ENCODE results near the gene SYNE3.

Gene SYNE3

DNA sequence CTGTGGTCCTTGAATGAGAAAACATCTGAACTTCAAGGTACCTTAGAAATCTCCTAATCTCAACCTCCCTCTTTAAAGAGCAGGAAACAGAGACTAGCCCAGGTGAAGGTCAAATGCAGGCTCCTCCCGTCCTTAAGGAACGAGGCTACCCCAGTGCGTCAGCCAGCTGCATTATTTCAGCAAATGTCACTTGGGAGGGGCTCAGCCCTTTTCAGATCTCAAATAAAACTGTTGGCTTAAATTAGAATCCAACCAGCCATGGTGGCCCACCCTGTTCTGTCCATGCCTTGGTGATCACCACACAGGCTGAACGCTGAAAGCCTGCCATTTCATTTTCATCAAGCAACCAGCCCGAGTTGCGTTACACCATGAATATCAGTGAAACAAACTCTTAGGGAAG, 7.0 kb downstream of the SYNE3 start:
- Histone ChIP-seq H3K36me3 (ENCODE audit: insufficient read depth, insufficient read length, low read length) (no peaks in the 10 kb centered on the region), H3K9me3 (ENCODE audit: insufficient read depth, low read length) (no peaks in the 10 kb centered on the region), H3K27me3 (ENCODE audit: insufficient read depth, insufficient read length) (no peaks in the 10 kb centered on the region), H3K4me3 (ENCODE audit: insufficient read length, low read depth) (no peak overlapping the region), H3K4me1 (ENCODE audit: insufficient read depth, insufficient read length) (no peaks in the 10 kb centered on the region), H3K9ac (ENCODE audit: insufficient read length, low read depth) (no peak overlapping the region)
- TF ChIP-seq SUZ12 (IDR thresholded peaks at IDR 0.05; ENCODE audit: extremely low read depth, insufficient read depth, insufficient read length) = no peak
- no peak for DNase-seq (ENCODE audit: low read depth, low spot score)

- no peaks in the 10 kb centered on the region for H3K36me3 ChIP-seq (ENCODE audit: insufficient read depth, insufficient read length, low read length)
- no peaks in the 10 kb centered on the region for H3K9me3 ChIP-seq (ENCODE audit: insufficient read depth, low read length)
- H3K4me1 ChIP-seq (ENCODE audit: insufficient read depth, insufficient read length) = no peaks in the 10 kb centered on the region
- H3K27me3 ChIP-seq (ENCODE audit: insufficient read depth, insufficient read length) = no peaks in the 10 kb centered on the region
- TF ChIP-seq ZNF274 (IDR thresholded peaks at IDR 0.05; ENCODE audit: low read depth, low read length) (no peak), SUZ12 (IDR thresholded peaks at IDR 0.05; ENCODE audit: extremely low read depth, insufficient read depth, insufficient read length) (no peak), YY1 (IDR thresholded peaks at IDR 0.05; ENCODE audit: insufficient read depth, insufficient read length) (no peak)
- no peak for DNase-seq (ENCODE audit: low read depth, low spot score)
- no peak overlapping the region for H3K9ac ChIP-seq (ENCODE audit: insufficient read length, low read depth)
- no peak overlapping the region for H3K4me3 ChIP-seq (ENCODE audit: insufficient read length, low read depth)
Observed at GRCh38 chr14:95508377-95508776, 8.1 kb downstream of the SYNE3 start.

DNA sequence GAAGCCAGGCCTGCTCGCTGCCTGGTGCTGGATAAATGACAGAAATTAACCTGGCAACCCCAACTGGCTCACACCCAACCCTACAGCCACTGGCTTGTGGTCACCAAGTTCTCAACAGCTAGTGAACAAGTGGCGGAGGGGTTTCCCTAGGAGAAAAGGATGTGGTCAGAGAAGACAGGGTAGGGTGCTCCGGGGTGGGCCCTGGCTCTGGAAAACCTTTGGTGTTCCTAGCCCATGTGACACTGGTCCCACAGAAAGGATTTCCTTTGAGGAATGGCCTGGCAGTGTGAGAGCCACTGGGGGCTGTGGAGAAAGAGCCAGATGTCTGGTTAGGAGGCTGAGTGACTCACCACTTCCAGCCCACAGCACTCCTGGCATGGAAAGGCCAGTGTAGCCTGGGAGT, 8.7 kb downstream of the SYNE3 start:
- no peak for DNase-seq (ENCODE audit: low read depth, low spot score)
- H3K4me1 ChIP-seq (ENCODE audit: insufficient read depth, insufficient read length) = no peaks in the 10 kb centered on the region
- TF ChIP-seq YY1 (IDR thresholded peaks at IDR 0.05; ENCODE audit: insufficient read depth, insufficient read length) (no peak), SUZ12 (IDR thresholded peaks at IDR 0.05; ENCODE audit: extremely low read depth, insufficient read depth, insufficient read length) (no peak), ZNF274 (IDR thresholded peaks at IDR 0.05; ENCODE audit: low read depth, low read length) (no peak)
- no peak overlapping the region for H3K4me3 ChIP-seq (ENCODE audit: insufficient read length, low read depth)
- H3K36me3 ChIP-seq (ENCODE audit: insufficient read depth, insufficient read length, low read length) = no peaks in the 10 kb centered on the region
- H3K9ac ChIP-seq (ENCODE audit: insufficient read length, low read depth) = no peak overlapping the region
- no peaks in the 10 kb centered on the region for H3K9me3 ChIP-seq (ENCODE audit: insufficient read depth, low read length)
- H3K27me3 ChIP-seq (ENCODE audit: insufficient read depth, insufficient read length) = no peaks in the 10 kb centered on the region

DNA sequence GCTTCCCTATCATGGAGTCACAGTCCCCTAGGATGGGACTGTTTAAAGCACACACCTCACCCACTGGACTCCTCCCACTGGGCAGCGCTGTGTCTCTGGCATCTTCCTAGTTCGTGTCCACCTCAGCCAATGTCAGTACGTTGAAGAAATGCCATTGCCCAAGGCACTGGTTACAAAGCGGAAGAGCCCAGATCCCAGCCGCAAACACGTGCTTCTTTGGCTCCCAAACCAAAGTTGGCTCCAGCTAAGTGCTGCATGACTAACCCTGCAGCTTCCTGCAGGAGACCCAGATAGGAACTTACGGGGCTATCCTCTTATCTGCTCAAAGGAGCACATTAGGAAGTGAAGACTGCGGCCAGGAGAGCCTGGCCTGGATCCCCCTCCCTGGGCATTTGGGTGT, 9.3 kb downstream of the SYNE3 start:
- H3K4me1 ChIP-seq (ENCODE audit: insufficient read depth, insufficient read length) = no peaks in the 10 kb centered on the region
- no peaks in the 10 kb centered on the region for H3K27me3 ChIP-seq (ENCODE audit: insufficient read depth, insufficient read length)
- no peak overlapping the region for H3K9ac ChIP-seq (ENCODE audit: insufficient read length, low read depth)
- no peaks in the 10 kb centered on the region for H3K9me3 ChIP-seq (ENCODE audit: insufficient read depth, low read length)
- no peak overlapping the region for H3K4me3 ChIP-seq (ENCODE audit: insufficient read length, low read depth)
- no peaks in the 10 kb centered on the region for H3K36me3 ChIP-seq (ENCODE audit: insufficient read depth, insufficient read length, low read length)
- DNase-seq (ENCODE audit: low read depth, low spot score) = no peak
- no peak for TF ChIP-seq YY1 (IDR thresholded peaks at IDR 0.05; ENCODE audit: insufficient read depth, insufficient read length)
- TF ChIP-seq ZNF274 (IDR thresholded peaks at IDR 0.05; ENCODE audit: low read depth, low read length) = no peak
- TF ChIP-seq SUZ12 (IDR thresholded peaks at IDR 0.05; ENCODE audit: extremely low read depth, insufficient read depth, insufficient read length) = no peak

- Histone ChIP-seq H3K4me1 (ENCODE audit: insufficient read depth, insufficient read length) (no peaks in the 10 kb centered on the region), H3K9me3 (ENCODE audit: insufficient read depth, low read length) (no peaks in the 10 kb centered on the region), H3K27me3 (ENCODE audit: insufficient read depth, insufficient read length) (no peaks in the 10 kb centered on the region), H3K4me3 (ENCODE audit: insufficient read length, low read depth) (no peak overlapping the region), H3K9ac (ENCODE audit: insufficient read length, low read depth) (no peak overlapping the region), H3K36me3 (ENCODE audit: insufficient read depth, insufficient read length, low read length) (no peaks in the 10 kb centered on the region)
- DNase-seq (ENCODE audit: low read depth, low spot score) = no peak
- TF ChIP-seq ZNF274 (IDR thresholded peaks at IDR 0.05; ENCODE audit: low read depth, low read length) = no peak
Observed at GRCh38 chr14:95505030-95505589, 11.3 kb downstream of the SYNE3 start.

- DNase-seq (ENCODE audit: low read depth, low spot score) = no peak
- Histone ChIP-seq H3K36me3 (ENCODE audit: insufficient read depth, insufficient read length, low read length) (no peaks in the 10 kb centered on the region), H3K9me3 (ENCODE audit: insufficient read depth, low read length) (no peaks in the 10 kb centered on the region), H3K4me1 (ENCODE audit: insufficient read depth, insufficient read length) (no peaks in the 10 kb centered on the region), H3K27me3 (ENCODE audit: insufficient read depth, insufficient read length) (no peaks in the 10 kb centered on the region), H3K4me3 (ENCODE audit: insufficient read length, low read depth) (no peak overlapping the region), H3K9ac (ENCODE audit: insufficient read length, low read depth) (no peak overlapping the region)
- TF ChIP-seq ZNF274 (IDR thresholded peaks at IDR 0.05; ENCODE audit: low read depth, low read length) (no peak), YY1 (IDR thresholded peaks at IDR 0.05; ENCODE audit: insufficient read depth, insufficient read length) (no peak), SUZ12 (IDR thresholded peaks at IDR 0.05; ENCODE audit: extremely low read depth, insufficient read depth, insufficient read length) (no peak)
Observed at GRCh38 chr14:95504135-95505029, 12.1 kb downstream of the SYNE3 start.

- DNase-seq (ENCODE audit: low read depth, low spot score) = no peak
- no peaks in the 10 kb centered on the region for H3K36me3 ChIP-seq (ENCODE audit: insufficient read depth, insufficient read length, low read length)
- TF ChIP-seq ZNF274 (IDR thresholded peaks at IDR 0.05; ENCODE audit: low read depth, low read length) (no peak), SUZ12 (IDR thresholded peaks at IDR 0.05; ENCODE audit: extremely low read depth, insufficient read depth, insufficient read length) (no peak), YY1 (IDR thresholded peaks at IDR 0.05; ENCODE audit: insufficient read depth, insufficient read length) (no peak)
- H3K4me1 ChIP-seq (ENCODE audit: insufficient read depth, insufficient read length) = no peaks in the 10 kb centered on the region
- H3K9me3 ChIP-seq (ENCODE audit: insufficient read depth, low read length) = no peaks in the 10 kb centered on the region
- no peak overlapping the region for H3K9ac ChIP-seq (ENCODE audit: insufficient read length, low read depth)
- no peaks in the 10 kb centered on the region for H3K27me3 ChIP-seq (ENCODE audit: insufficient read depth, insufficient read length)
- H3K4me3 ChIP-seq (ENCODE audit: insufficient read length, low read depth) = no peak overlapping the region
Observed at GRCh38 chr14:95503365-95504134, 12.9 kb downstream of the SYNE3 start.
